ENCODE measurements around the gene TMEM208. TPM values are rescaled to one million over a fixed set of nuclear protein-coding genes. Genes with fewer than 3 reads are reported as not detected.

The TMEM208 gene
- polyA plus RNA-seq, 2 donors, result 73.4 to 83.1 TPM

- WGBS, 2 donors, result 82 to 88% methylated on average over 3 of the region's 3 CpGs
- peaks cover 0 to 10% of the 10 kb centered on the region in 2 donors for H3K4me1 ChIP-seq (ENCODE audit: control insufficient read depth in 2 of 2, insufficient read depth in 2 of 2, low read length in 1 of 2)
- H3K36me3 ChIP-seq (ENCODE audit: control insufficient read depth in 2 of 2, insufficient read depth in 2 of 2, low read length in 1 of 2), result peaks cover 12 to 27% of the 10 kb centered on the region in 2 donors
- H3K27ac ChIP-seq (ENCODE audit: low read depth in 2 of 2, low read length in 1 of 2), result no peak overlapping the region
- H3K4me3 ChIP-seq (ENCODE audit: low read depth in 1 of 2, low read length in 2 of 2), result no peak overlapping the region
- H3K9me3 ChIP-seq (ENCODE audit: control insufficient read depth in 2 of 2, insufficient read depth in 1 of 2, low read depth in 1 of 2, low read length in 1 of 2), result no peaks in the 10 kb centered on the region
- no peaks in the 10 kb centered on the region for H3K27me3 ChIP-seq (ENCODE audit: control insufficient read depth in 1 of 2, insufficient read depth in 2 of 2, low read length in 2 of 2)
Measured at GRCh38 chr16:67206838-67207248, 20.1 kb upstream of the TMEM208 start.

GRCh38 chr16:67207249-67208091, 19.5 kb upstream of the TMEM208 start:
- no peaks in the 10 kb centered on the region for H3K27me3 ChIP-seq (ENCODE audit: control insufficient read depth in 1 of 2, insufficient read depth in 2 of 2, low read length in 2 of 2)
- H3K4me1 ChIP-seq (ENCODE audit: control insufficient read depth in 2 of 2, insufficient read depth in 2 of 2, low read length in 1 of 2), result peaks cover 0 to 10% of the 10 kb centered on the region in 2 donors
- H3K27ac ChIP-seq (ENCODE audit: low read depth in 2 of 2, low read length in 1 of 2), result no peak overlapping the region
- WGBS, 2 donors, result 62 to 71% methylated on average over 20 to 21 of the region's 21 CpGs
- H3K4me3 ChIP-seq (ENCODE audit: low read depth in 1 of 2, low read length in 2 of 2), result no peak overlapping the region
- H3K9me3 ChIP-seq (ENCODE audit: control insufficient read depth in 2 of 2, insufficient read depth in 1 of 2, low read depth in 1 of 2, low read length in 1 of 2), result no peaks in the 10 kb centered on the region
- H3K36me3 ChIP-seq (ENCODE audit: control insufficient read depth in 2 of 2, insufficient read depth in 2 of 2, low read length in 1 of 2), result peaks cover 9 to 22% of the 10 kb centered on the region in 2 donors

GRCh38 chr16:67208154-67208896, 18.6 kb upstream of the TMEM208 start:
- H3K36me3 ChIP-seq (ENCODE audit: control insufficient read depth in 2 of 2, insufficient read depth in 2 of 2, low read length in 1 of 2), result peaks cover under 1 to 13% of the 10 kb centered on the region in 2 donors
- WGBS, 2 donors, result 81 to 85% methylated on average over 11 of the region's 11 CpGs
- no peaks in the 10 kb centered on the region for H3K9me3 ChIP-seq (ENCODE audit: control insufficient read depth in 2 of 2, insufficient read depth in 1 of 2, low read depth in 1 of 2, low read length in 1 of 2)
- peaks cover 0 to 10% of the 10 kb centered on the region in 2 donors for H3K4me1 ChIP-seq (ENCODE audit: control insufficient read depth in 2 of 2, insufficient read depth in 2 of 2, low read length in 1 of 2)
- no peaks in the 10 kb centered on the region for H3K27me3 ChIP-seq (ENCODE audit: control insufficient read depth in 1 of 2, insufficient read depth in 2 of 2, low read length in 2 of 2)
- no peak overlapping the region for H3K4me3 ChIP-seq (ENCODE audit: low read depth in 1 of 2, low read length in 2 of 2)
- no peak overlapping the region for H3K27ac ChIP-seq (ENCODE audit: low read depth in 2 of 2, low read length in 1 of 2)

GRCh38 chr16:67209565-67209964, 17.4 kb upstream of the TMEM208 start:
- Histone ChIP-seq H3K9me3 (ENCODE audit: control insufficient read depth in 2 of 2, insufficient read depth in 1 of 2, low read depth in 1 of 2, low read length in 1 of 2) (no peaks in the 10 kb centered on the region), H3K4me1 (ENCODE audit: control insufficient read depth in 2 of 2, insufficient read depth in 2 of 2, low read length in 1 of 2) (peaks cover 0 to 10% of the 10 kb centered on the region in 2 donors), H3K36me3 (ENCODE audit: control insufficient read depth in 2 of 2, insufficient read depth in 2 of 2, low read length in 1 of 2) (peaks cover 0 to 5% of the 10 kb centered on the region in 2 donors), H3K27ac (ENCODE audit: low read depth in 2 of 2, low read length in 1 of 2) (no peak overlapping the region), H3K4me3 (ENCODE audit: low read depth in 1 of 2, low read length in 2 of 2) (no peak overlapping the region), H3K27me3 (ENCODE audit: control insufficient read depth in 1 of 2, insufficient read depth in 2 of 2, low read length in 2 of 2) (no peaks in the 10 kb centered on the region)
- 87 to 91% methylated on average over 6 to 8 of the region's 8 CpGs for WGBS, 2 donors

- Histone ChIP-seq H3K27me3 (ENCODE audit: control insufficient read depth in 1 of 2, insufficient read depth in 2 of 2, low read length in 2 of 2) (no peaks in the 10 kb centered on the region), H3K4me3 (ENCODE audit: low read depth in 1 of 2, low read length in 2 of 2) (no peak overlapping the region), H3K9me3 (ENCODE audit: control insufficient read depth in 2 of 2, insufficient read depth in 1 of 2, low read depth in 1 of 2, low read length in 1 of 2) (no peaks in the 10 kb centered on the region), H3K36me3 (ENCODE audit: control insufficient read depth in 2 of 2, insufficient read depth in 2 of 2, low read length in 1 of 2) (peaks cover 0 to 5% of the 10 kb centered on the region in 2 donors), H3K4me1 (ENCODE audit: control insufficient read depth in 2 of 2, insufficient read depth in 2 of 2, low read length in 1 of 2) (peaks cover 0 to 10% of the 10 kb centered on the region in 2 donors), H3K27ac (ENCODE audit: low read depth in 2 of 2, low read length in 1 of 2) (no peak overlapping the region)
- 85 to 86% methylated on average over 22 to 25 of the region's 25 CpGs for WGBS, 2 donors
Measured at GRCh38 chr16:67210069-67210937, 16.6 kb upstream of the TMEM208 start.

- Histone ChIP-seq H3K4me3 (ENCODE audit: low read depth in 1 of 2, low read length in 2 of 2) (no peak overlapping the region), H3K4me1 (ENCODE audit: control insufficient read depth in 2 of 2, insufficient read depth in 2 of 2, low read length in 1 of 2) (peaks cover 0 to 10% of the 10 kb centered on the region in 2 donors), H3K27me3 (ENCODE audit: control insufficient read depth in 1 of 2, insufficient read depth in 2 of 2, low read length in 2 of 2) (no peaks in the 10 kb centered on the region), H3K9me3 (ENCODE audit: control insufficient read depth in 2 of 2, insufficient read depth in 1 of 2, low read depth in 1 of 2, low read length in 1 of 2) (no peaks in the 10 kb centered on the region), H3K36me3 (ENCODE audit: control insufficient read depth in 2 of 2, insufficient read depth in 2 of 2, low read length in 1 of 2) (peaks cover 0 to 2% of the 10 kb centered on the region in 2 donors), H3K27ac (ENCODE audit: low read depth in 2 of 2, low read length in 1 of 2) (no peak overlapping the region)
- 72 to 75% methylated on average over 7 of the region's 7 CpGs for WGBS, 2 donors
Measured at GRCh38 chr16:67211674-67212073, 15.3 kb upstream of the TMEM208 start.

- H3K27ac ChIP-seq (ENCODE audit: low read depth in 2 of 2, low read length in 1 of 2), result no peak overlapping the region
- H3K27me3 ChIP-seq (ENCODE audit: control insufficient read depth in 1 of 2, insufficient read depth in 2 of 2, low read length in 2 of 2), result no peaks in the 10 kb centered on the region
Measured at GRCh38 chr16:67212766-67213165, 14.2 kb upstream of the TMEM208 start.

GRCh38 chr16:67213197-67214019, 13.5 kb upstream of the TMEM208 start:
- WGBS, 2 donors, result 78 to 79% methylated on average over 8 of the region's 8 CpGs
- no peak overlapping the region for H3K4me3 ChIP-seq (ENCODE audit: low read depth in 1 of 2, low read length in 2 of 2)
- H3K27me3 ChIP-seq (ENCODE audit: control insufficient read depth in 1 of 2, insufficient read depth in 2 of 2, low read length in 2 of 2), result no peaks in the 10 kb centered on the region
- H3K27ac ChIP-seq (ENCODE audit: low read depth in 2 of 2, low read length in 1 of 2), result no peak overlapping the region
- H3K36me3 ChIP-seq (ENCODE audit: control insufficient read depth in 2 of 2, insufficient read depth in 2 of 2, low read length in 1 of 2), result peaks cover 2% of the 10 kb centered on the region in 2 donors
- H3K9me3 ChIP-seq (ENCODE audit: control insufficient read depth in 2 of 2, insufficient read depth in 1 of 2, low read depth in 1 of 2, low read length in 1 of 2), result no peaks in the 10 kb centered on the region
- H3K4me1 ChIP-seq (ENCODE audit: control insufficient read depth in 2 of 2, insufficient read depth in 2 of 2, low read length in 1 of 2), result no peaks in the 10 kb centered on the region

More at GRCh38 chr16:67212766-67213165, 14.2 kb upstream of the TMEM208 start:
- no peaks in the 10 kb centered on the region for H3K9me3 ChIP-seq (ENCODE audit: control insufficient read depth in 2 of 2, insufficient read depth in 1 of 2, low read depth in 1 of 2, low read length in 1 of 2)
- no peak overlapping the region for H3K4me3 ChIP-seq (ENCODE audit: low read depth in 1 of 2, low read length in 2 of 2)
- peaks cover 2% of the 10 kb centered on the region in 2 donors for H3K36me3 ChIP-seq (ENCODE audit: control insufficient read depth in 2 of 2, insufficient read depth in 2 of 2, low read length in 1 of 2)
- peaks cover 0 to 3% of the 10 kb centered on the region in 2 donors for H3K4me1 ChIP-seq (ENCODE audit: control insufficient read depth in 2 of 2, insufficient read depth in 2 of 2, low read length in 1 of 2)

Measured in esophagus (tissue), 2 donors.